Measurements from ENCODE around the gene SEC14L1.
A peak's percentile ranks its signal among the peaks of the same experiment; 100 is the strongest.
"Not testable (repeated sequence)": the region's sequence is repeated elsewhere in the genome, so short reads cannot be mapped to it uniquely, and the experiment has no call there.

Gene SEC14L1

DNA sequence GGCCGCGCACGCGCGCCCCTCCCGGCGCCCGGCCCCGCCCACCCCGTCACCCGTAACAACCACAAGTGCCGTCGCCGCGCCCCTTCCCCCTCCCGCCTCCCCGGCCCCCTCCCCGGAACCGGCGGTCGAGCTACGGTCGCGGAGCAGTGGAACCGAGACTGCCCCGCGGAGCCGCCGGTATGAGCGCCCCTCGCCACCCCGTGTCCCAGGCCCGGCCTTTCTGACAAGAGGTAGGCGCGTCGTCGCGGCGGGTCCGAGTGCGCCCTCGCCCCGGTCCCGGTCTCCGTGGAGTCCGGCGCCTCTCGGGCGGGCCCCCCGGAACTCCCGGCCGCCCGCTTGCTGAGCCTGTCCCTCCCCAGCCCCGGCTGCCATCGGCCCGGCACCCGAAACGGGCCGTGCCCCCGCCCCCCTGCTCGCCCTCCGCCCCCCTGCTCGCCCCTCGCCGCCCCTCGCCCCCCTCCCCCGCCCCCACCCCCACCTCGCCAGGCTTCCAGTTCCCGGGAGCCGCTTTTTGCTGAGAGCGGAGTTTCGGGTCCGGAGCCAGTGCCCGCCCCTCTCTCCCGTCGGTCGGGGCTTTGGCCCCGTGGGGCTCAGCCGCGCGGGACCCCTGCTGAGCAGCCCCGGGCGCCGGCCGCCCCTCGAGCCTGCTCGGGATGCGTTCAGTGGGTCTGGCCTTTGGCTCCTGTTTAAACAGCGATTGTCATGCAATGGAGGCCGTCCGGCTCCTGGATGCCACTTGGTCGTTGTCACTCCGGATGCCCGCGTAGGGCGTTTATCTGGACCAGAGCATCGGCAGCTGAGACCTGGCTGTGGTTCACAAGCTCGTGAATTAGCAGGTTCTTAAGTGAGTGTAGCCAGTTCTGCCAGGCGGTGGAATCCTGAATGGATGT is at the start of gene SEC14L1:
Gene SEC14L1 (plus strand): TSS at position 92 of the 890 bp plus-strand sequence. CDS start 2,628 bp downstream, outside the sequence.
- no peak for FAIRE-seq
- peak; percentile 73 for TF ChIP-seq POLR2A (IDR thresholded peaks at IDR 0.05; ENCODE audit: low read depth, low read length)
- peak; percentile 40 for DNase-seq (ENCODE audit: insufficient read length, low spot score)

DNA sequence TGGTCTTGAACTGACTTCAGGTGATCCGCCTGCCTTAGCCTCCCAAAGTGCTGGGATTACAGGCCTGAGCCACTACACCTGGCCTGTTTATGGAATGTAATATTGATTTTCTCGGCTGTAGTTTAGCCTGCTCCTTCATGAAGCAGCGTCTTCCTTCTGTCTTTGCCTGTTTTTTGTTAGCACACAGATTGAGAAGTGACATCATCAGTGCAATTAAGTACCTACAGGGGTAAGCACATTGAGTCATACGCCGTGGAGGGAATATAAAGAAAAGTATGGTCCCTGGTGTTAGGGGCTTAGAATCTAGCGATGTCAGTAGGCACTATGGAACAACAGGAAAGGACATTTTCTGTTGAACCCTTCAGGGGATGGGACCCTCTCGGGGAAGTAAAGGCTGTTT is 48.7 kb upstream of the SEC14L1 start:
- no peak for DNase-seq (ENCODE audit: insufficient read length, low spot score)
- FAIRE-seq = no peak
- TF ChIP-seq POLR2A (IDR thresholded peaks at IDR 0.05; ENCODE audit: low read depth, low read length) = no peak

DNA sequence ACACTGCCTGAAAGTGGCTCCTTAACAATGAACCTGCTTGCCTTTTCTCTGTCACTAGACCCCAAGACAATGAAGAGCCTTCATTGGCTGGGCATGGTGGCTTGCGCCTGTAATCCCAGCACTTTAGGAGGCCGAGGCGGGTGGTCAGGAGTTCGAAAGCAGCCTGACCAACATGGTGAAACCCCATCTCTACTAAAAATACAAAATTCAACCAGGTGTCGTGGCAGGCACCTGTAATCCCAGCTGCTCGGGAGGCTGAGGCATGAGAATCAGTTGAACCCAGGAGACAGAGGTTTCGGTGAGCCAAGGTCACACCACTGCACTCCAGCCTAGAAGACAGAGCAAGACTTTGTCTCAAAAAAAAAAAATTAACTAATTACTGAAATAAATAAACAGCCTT is 45.3 kb upstream of the SEC14L1 start:
- DNase-seq (ENCODE audit: insufficient read length, low spot score) (no peak), FAIRE-seq (no peak)
- no peak for TF ChIP-seq POLR2A (IDR thresholded peaks at IDR 0.05; ENCODE audit: low read depth, low read length)

DNA sequence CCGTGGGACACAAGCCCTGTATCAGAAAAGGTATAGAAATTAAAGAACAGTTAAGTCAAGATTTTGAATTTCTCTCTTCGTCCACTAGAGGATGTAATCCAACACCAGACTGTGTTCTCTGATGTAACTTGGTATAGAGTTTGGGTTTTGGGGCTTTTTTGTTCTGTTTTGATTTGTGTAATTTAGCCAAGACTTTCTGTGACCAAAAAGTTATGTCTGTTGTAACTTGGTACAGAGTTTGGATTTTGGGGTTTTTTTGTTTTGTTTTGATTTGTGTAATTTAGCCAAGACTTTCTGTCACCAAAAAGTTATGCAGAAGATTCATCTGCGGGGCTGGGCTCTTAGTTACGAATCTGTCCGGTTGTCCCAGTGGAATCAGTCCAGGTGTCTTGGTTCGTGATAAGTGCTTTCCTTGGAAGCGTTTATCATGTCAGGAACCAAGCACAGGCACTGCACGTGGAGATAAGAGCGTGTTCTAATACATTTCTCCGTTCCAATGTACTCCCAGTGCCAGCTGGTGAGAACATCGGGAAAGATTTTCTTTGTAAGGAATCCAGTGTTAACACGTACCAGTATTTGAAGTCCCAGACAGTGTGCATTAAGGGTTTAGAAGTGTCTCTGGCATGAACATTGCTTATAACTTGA is 44.1 kb upstream of the SEC14L1 start:
- no peak for FAIRE-seq
- DNase-seq (ENCODE audit: insufficient read length, low spot score) = no peak
- no peak for TF ChIP-seq POLR2A (IDR thresholded peaks at IDR 0.05; ENCODE audit: low read depth, low read length)

DNA sequence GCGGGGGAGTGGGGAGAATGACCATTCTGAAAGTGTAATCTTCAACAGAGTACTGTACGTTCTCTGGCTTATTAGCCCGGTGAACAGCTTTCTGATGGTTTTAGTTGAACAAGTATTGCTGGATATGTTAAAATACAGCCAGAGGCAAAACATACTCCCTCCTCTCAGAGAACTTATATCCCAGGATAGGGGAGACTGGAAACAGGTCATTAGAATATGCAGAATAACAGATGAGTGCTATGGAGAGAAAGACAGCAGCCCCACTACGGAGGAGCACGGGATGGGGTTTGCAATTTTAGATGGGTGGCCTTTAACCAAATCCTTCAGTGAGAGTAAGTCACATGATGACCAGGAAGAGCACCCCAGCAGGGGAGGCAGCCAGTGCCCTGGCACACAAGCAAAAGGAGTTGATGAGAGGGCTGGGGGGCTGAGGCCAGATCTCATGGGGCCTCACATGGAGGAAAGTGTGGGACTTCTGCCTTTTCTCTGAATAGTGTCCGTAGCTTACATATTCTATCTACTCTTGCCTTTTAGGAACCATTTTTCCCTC is 43.1 kb upstream of the SEC14L1 start:
- no peak for TF ChIP-seq POLR2A (IDR thresholded peaks at IDR 0.05; ENCODE audit: low read depth, low read length)
- FAIRE-seq (no peak), DNase-seq (ENCODE audit: insufficient read length, low spot score) (no peak)

DNA sequence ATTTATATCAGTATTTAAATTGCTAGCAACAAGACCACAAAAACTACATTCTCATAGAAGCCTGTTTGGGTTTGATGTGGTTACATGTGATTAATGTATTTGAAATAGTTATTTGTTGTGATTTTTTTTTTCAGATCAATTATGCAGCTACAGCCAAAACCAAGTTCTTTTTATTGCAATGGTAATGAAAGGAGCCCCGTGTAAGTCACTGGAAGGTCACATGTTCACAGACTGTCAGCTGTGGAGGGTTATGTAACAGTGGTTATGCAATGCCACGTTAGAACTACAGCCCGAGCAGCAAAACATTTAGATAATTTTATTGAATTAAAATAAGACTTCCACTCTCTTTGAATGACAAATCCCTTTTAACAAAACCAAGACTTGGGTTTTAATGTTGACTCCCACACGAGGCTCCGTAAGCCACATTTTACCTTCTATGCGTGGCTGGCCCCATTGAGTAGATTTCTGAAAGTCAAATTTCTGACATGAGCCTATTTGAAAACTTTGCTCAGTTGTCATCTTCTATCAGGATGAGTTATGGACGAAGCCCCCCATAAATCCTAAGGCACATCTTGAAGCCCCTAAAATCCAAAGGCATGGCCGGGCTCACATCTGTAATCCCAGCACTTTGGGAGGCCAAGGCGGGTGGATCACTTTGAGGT is 41.8 kb upstream of the SEC14L1 start:
- FAIRE-seq (no peak), DNase-seq (ENCODE audit: insufficient read length, low spot score) (no peak)
- TF ChIP-seq POLR2A (IDR thresholded peaks at IDR 0.05; ENCODE audit: low read depth, low read length) = no peak

DNA sequence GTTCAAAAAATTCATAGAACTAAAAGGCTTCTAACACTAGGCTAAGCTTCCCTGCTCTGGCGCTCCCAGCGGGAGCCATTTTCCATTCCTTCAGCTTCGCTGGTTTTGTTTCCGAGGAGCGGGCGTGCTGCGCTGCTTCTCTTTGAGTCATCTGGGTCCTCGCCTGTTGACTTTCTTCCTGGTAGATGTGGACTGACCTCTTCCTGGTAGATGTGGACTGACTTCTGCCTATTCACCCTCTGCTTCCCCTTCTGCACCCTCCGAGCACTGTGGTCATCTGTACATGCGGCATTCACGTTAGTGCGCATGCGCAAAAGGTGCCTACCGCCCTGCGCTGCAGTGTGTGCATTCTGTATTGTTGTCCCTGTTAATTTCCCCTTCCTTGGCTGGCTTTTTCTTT is 40.8 kb upstream of the SEC14L1 start:
- no peak for TF ChIP-seq POLR2A (IDR thresholded peaks at IDR 0.05; ENCODE audit: low read depth, low read length)
- DNase-seq (ENCODE audit: insufficient read length, low spot score) (no peak), FAIRE-seq (no peak)

DNA sequence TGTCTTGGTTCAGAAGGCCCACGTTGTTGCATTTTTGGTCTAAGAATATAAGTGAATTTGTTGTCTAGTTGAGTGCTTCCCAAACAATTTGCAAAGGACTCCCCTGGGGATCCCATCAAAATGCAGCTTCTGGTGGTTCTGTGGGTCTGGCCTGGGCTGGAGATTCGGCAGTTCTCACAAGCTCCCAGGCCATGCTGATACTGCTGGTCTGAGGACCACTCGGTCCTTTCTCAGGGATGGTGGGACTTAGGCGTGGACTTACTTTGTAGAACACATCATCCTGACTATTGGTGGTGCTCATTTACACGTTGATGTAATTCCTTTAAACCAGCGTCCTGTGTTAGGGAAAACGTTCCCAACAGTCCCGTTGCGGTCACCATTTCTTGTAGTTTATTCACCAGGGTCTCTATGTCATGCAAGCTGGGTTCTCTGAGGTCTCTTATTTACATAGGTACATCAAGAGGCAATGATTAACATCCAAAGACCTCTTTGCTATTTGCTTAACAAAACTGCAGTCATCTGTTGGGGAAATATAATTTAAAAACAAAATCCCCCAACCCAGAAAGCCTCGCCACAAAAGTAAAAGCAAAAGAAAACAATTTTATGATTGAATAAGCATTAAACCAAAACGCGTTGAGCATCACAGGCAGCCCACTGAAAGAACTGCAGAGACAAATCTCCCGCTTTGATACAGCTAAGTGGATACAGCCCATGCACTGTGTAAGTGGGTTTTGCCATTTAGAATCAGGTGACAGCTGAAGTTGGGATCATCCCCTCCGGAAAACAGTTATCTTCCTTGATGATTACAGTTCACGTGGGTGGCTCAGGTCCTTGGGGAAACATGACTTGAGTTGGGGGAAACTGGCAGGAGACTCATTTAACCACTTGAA is 39.0 kb upstream of the SEC14L1 start:
- no peak for FAIRE-seq
- TF ChIP-seq POLR2A (IDR thresholded peaks at IDR 0.05; ENCODE audit: low read depth, low read length) = no peak
- DNase-seq (ENCODE audit: insufficient read length, low spot score) = no peak

DNA sequence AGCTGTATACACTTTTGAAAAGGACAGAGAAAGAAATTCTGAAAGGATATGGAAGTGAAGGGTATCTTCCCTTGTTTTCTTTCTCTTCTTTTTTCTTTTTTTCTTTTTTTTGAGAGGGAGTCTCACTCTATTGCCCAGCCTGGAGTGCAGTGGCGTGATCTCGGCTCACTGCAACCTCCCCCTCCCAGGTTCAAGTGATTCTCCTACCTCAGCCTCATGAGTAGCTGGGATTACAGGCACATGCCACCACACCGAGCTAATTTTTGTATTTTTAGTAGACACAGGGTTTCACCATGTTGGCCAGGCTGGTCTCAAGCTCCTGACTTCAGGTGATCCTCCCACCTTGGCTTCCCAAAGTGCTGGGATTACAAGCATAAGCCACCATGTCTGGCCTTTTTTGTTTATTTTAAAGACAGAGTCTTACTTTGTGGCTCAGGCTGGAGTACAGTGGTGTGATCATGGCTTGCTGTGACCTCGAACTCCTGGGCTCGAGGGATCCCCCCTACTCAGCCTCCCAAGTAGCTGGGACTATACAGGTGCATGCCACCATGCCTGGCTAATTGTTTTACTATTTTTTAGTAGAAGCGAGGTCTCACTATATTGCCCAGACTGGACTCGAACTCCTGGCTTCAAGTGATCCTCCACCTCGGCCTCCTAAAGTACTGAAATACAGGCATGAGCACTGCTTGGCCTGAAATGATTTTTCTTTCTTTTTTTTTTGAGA is 38.2 kb upstream of the SEC14L1 start:
- not testable (repeated sequence) for FAIRE-seq; DNase-seq (ENCODE audit: insufficient read length, low spot score)

DNA sequence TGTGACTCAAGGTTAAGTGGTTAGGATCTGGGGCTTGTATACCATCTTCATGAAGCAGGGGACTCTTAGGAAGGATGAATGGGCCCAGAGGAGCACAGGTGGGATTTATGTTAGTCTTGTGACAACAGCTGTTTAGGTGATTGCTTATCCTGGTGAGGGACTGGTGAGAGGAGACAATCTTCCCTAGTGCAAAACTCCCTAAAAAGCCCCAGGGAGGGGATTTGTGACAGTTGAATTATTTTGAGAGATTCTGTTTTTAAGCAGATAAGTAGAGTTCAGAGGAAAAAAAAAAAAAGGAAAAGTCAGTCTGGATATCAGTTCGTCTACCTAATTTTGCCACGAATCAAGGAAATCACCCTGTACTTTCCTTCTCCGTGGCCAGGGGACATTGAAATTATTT is 35.1 kb upstream of the SEC14L1 start:
- TF ChIP-seq POLR2A (IDR thresholded peaks at IDR 0.05; ENCODE audit: low read depth, low read length) = no peak
- no peak for FAIRE-seq
- no peak for DNase-seq (ENCODE audit: insufficient read length, low spot score)

DNA sequence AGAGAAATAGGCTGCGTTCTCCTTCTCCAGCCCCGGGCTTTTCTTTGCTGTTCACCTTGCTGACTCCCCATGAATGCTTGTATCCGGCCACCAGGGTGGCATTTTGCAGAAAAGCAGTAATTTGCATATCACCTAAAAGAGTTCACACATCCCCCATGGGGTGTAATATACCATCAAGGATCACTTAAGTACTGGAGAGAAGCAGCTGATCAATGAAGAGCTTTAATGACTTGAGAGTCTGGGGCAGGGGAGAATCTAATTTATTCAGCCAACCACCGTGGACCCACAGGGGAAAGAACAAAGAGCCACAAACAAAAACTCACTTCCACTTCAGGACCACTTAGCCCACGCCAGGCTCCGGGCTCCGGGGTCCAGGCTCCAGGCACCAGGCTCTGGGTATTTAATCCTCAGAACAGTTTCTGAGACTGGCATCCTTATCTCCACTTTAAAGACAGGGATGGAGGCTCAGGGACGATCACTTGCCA is 33.9 kb upstream of the SEC14L1 start:
- DNase-seq (ENCODE audit: insufficient read length, low spot score) (no peak), FAIRE-seq (no peak)
- no peak for TF ChIP-seq POLR2A (IDR thresholded peaks at IDR 0.05; ENCODE audit: low read depth, low read length)

Data from H54 (cell line).